Measurements from ENCODE around the gene CLCA1. TPM values are rescaled to one million over a fixed set of nuclear protein-coding genes. Genes with fewer than 3 reads are reported as not detected.

Gene CLCA1
- total and polyA plus RNA-seq, 10 of the 15 experiments (the other 5 are each of a cell fraction or from before 2014, with no cell fraction given), result 0.13 TPM; not detected in 9

GRCh38 chr1:86436041-86436440, 32.7 kb upstream of the CLCA1 start:
- in situ Hi-C loops (cut with MboI) (no loop called here), intact Hi-C loops (cut with micrococcal nuclease; ENCODE audit: unreplicated experiment) (no loop called here)
- no peaks in the 10 kb centered on the region for H3K36me3 ChIP-seq (ENCODE audit: control insufficient read depth in 2 of 2, insufficient read depth in 2 of 2, low read length in 1 of 2)
- FAIRE-seq (no peak), ATAC-seq (no peak), DNase-seq (ENCODE audit: low read depth, low spot score) (no peak)
- RAD21 ChIA-PET (ENCODE audit: unreplicated experiment), result no interaction called here
- no peak overlapping the region for H3K27ac ChIP-seq (ENCODE audit: control insufficient read depth, insufficient read depth)
- SMC1A ChIA-PET (ENCODE audit: uncharacterized antibody, unreplicated experiment), result interaction anchor here (1.0 kb wide), 1 partner anchor 12 kb away, joined by 4 read pairs; the partner anchor contains the start of gene CLCA2
- whole genome bisulfite sequencing (ENCODE audit: insufficient coverage, insufficient replicate concordance, low lambda C conversion rate, missing lambda C conversion rate), result 3% methylated on average over 2 of the region's 2 CpGs
- no peak overlapping the region for H3K4me3 ChIP-seq
- BruUV-seq (replicated peaks), result no TSS peak
- H3K9me3 ChIP-seq (replicated peaks; ENCODE audit: control insufficient read depth, insufficient read depth, low read length), result no peaks in the 10 kb centered on the region
- H3K27me3 ChIP-seq (replicated peaks in 1 of 2; ENCODE audit: control insufficient read depth in 2 of 2, insufficient read depth in 2 of 2, low read length in 1 of 2), result no peaks in the 10 kb centered on the region; a peak in 1 of 4 replicates
- POLR2A ChIA-PET, result no interaction called here
- H2AFZ ChIP-seq (ENCODE audit: control insufficient read depth, low read depth, low read length), result no peak overlapping the region
- no peaks in the 10 kb centered on the region for H4K20me1 ChIP-seq (ENCODE audit: control insufficient read depth, insufficient read depth)
- no peak overlapping the region for H3K9ac ChIP-seq (ENCODE audit: control insufficient read depth, insufficient read depth, low read length)
- no peaks in the 10 kb centered on the region for H3K4me1 ChIP-seq (ENCODE audit: control insufficient read depth, insufficient read depth, low read length)
- TF ChIP-seq CHD2 (IDR thresholded peaks at IDR 0.05; ENCODE audit: borderline replicate concordance, low read depth, low read length) (no peak), SMC3 (IDR thresholded peaks at IDR 0.05; ENCODE audit: borderline replicate concordance, low read length) (no peak), CEBPZ (IDR thresholded peaks at IDR 0.05; ENCODE audit: low read depth, low read length) (no peak), TCF7 (IDR thresholded peaks at IDR 0.05; ENCODE audit: borderline replicate concordance) (no peak)
- H3K79me2 ChIP-seq (ENCODE audit: control insufficient read depth, insufficient read depth, low read length), result no peaks in the 10 kb centered on the region
- no peak overlapping the region for H3K4me2 ChIP-seq (ENCODE audit: control insufficient read depth, insufficient read depth)
- CTCF ChIA-PET, result interaction anchor here (0.6 to 1.1 kb wide), 3 partner anchors 11 to 64 kb away, joined by 3 read pairs; no protein-coding TSS in a partner anchor

Data from GM12878 (cell line).